NCI-H2029 (cell line): ENCODE data around the gene KIF18B.
"Not testable (repeated sequence)": the region's sequence is repeated elsewhere in the genome, so short reads cannot be mapped to it uniquely, and the experiment has no call there.

ENCODE experiments used
- DNase-seq: peaks from one replicate; lab custom pipeline; 2025; lab: John Stamatoyannopoulos, UW

KIF18B gene

GRCh38 chr17:44969144-44969780, 21.7 kb upstream of the KIF18B start:
- no peak for DNase-seq

GRCh38 chr17:44968225-44969143, 20.9 kb upstream of the KIF18B start, which contains the start of gene C1QL1:
Gene C1QL1 (minus strand): TSS chr17:44968303. CDS start chr17:44968048, 255 bp downstream.
- peak; percentile 80 for DNase-seq

GRCh38 chr17:44967907-44968224, 20.3 kb upstream of the KIF18B start:
- DNase-seq: no peak

- no peak for DNase-seq
Measured at GRCh38 chr17:44967026-44967906, 19.7 kb upstream of the KIF18B start.

GRCh38 chr17:44966348-44967025, 18.9 kb upstream of the KIF18B start:
- DNase-seq: no peak

- no peak for DNase-seq
Measured at GRCh38 chr17:44965481-44966234, 18.1 kb upstream of the KIF18B start.

- no peak for DNase-seq
Measured at GRCh38 chr17:44961921-44962350, 14.4 kb upstream of the KIF18B start.

- DNase-seq: no peak
Measured at GRCh38 chr17:44960691-44961090, 13.1 kb upstream of the KIF18B start.

GRCh38 chr17:44959821-44960531, 12.4 kb upstream of the KIF18B start:
- DNase-seq: no peak

- DNase-seq: no peak
Measured at GRCh38 chr17:44956998-44957981, 9.7 kb upstream of the KIF18B start.

GRCh38 chr17:44955674-44956425, 8.3 kb upstream of the KIF18B start:
- DNase-seq: no peak

- no peak for DNase-seq
Measured at GRCh38 chr17:44952946-44953475, 5.4 kb upstream of the KIF18B start.

GRCh38 chr17:44948315-44948795, 782 bp upstream of the KIF18B start:
- DNase-seq: no peak

- DNase-seq: not testable (repeated sequence)
Measured at GRCh38 chr17:44945652-44946051, 1.9 kb downstream of the KIF18B start.

GRCh38 chr17:44942456-44942855, 5.1 kb downstream of the KIF18B start:
- DNase-seq: no peak

- no peak for DNase-seq
Measured at GRCh38 chr17:44941712-44942331, 5.8 kb downstream of the KIF18B start.

GRCh38 chr17:44940768-44941167, 6.8 kb downstream of the KIF18B start:
- DNase-seq: no peak
